HEK293 (cell line): ENCODE results near the gene LRRC8D.
"Not testable (repeated sequence)": the region's sequence is repeated elsewhere in the genome, so short reads cannot be mapped to it uniquely, and the experiment has no call there.

Experiments
- CTCF ChIA-PET: fragments of 350-600 bp; formaldehyde crosslinking; extraction: SDS; loops from one replicate; lab custom pipeline; 2021; ENCODE audit warnings: antibody characterized with exemption; lab: Yijun Ruan, JAX
- POLR2A ChIA-PET: fragments of 300-600 bp; formaldehyde crosslinking; extraction: SDS; loops from one replicate; lab custom pipeline; 2020; ENCODE audit warnings: antibody characterized with exemption, inconsistent platforms; lab: Yijun Ruan, JAX
- H3K27ac ChIP-seq: fragments of 200-500 bp; sonication (Bioruptor generic); 2 replicates; pipeline ENCODE4 v1.5.1; 2014; ENCODE audit warnings: low read depth, low read length, control low read depth, inconsistent platforms; ENCODE audit errors: extremely low read depth
- H3K36me3 ChIP-seq, 2 experiments: fragments of 200-500 bp in 1 of 2; sonication (Bioruptor generic) in 1 of 2; 1 replicate in 1 of 2; 2 replicates in 1 of 2; pipeline ENCODE4 v1.5.1; 2014 to 2017; ENCODE audit warnings: inconsistent platforms in 2 of 2, low read length in 2 of 2; ENCODE audit not compliant: control insufficient read depth in 2 of 2, insufficient read depth in 1 of 2
- H3K4me1 ChIP-seq: fragments of 200-500 bp; sonication (Bioruptor generic); 2 replicates; pipeline ENCODE4 v1.5.1; 2014; ENCODE audit warnings: mild to moderate bottlenecking, low read length, inconsistent platforms; ENCODE audit not compliant: control insufficient read depth, insufficient read depth
- H3K4me3 ChIP-seq: 2 replicates; pipeline ENCODE4 v1.5.1; 2011; ENCODE audit warnings: low read depth, mild to moderate bottlenecking, control low read depth, low read length, moderate library complexity
- H3K9me3 ChIP-seq: fragments of 200-500 bp; sonication (Bioruptor generic); 2 replicates; pipeline ENCODE4 v1.5.1; 2014; ENCODE audit warnings: low read depth, low read length, inconsistent platforms; ENCODE audit not compliant: control insufficient read depth, insufficient read depth
- BCL11A ChIP-seq: fragments of 450-650 bp; formaldehyde crosslinking; IDR thresholded peaks from 2 replicates; pipeline ENCODE4 v1.5.1; 2016; ENCODE audit warnings: low read depth, missing biosample characterization, missing genetic modification characterization
- CTCF ChIP-seq: fragments of 450-650 bp; formaldehyde crosslinking; IDR thresholded peaks from 2 replicates; pipeline ENCODE4 v1.5.1; 2016; ENCODE audit warnings: missing biosample characterization, missing genetic modification characterization
- FEZF1 ChIP-seq: fragments of 450-650 bp; formaldehyde crosslinking; IDR thresholded peaks from 2 replicates; pipeline ENCODE4 v1.5.1; 2016; ENCODE audit warnings: missing biosample characterization, missing genetic modification characterization
- GLI2 ChIP-seq: fragments of 450-650 bp; formaldehyde crosslinking; IDR thresholded peaks from 2 replicates; pipeline ENCODE4; 2017; ENCODE audit warnings: missing biosample characterization, missing genetic modification characterization, low read depth, borderline replicate concordance
- MYNN ChIP-seq: fragments of 450-650 bp; formaldehyde crosslinking; IDR thresholded peaks from 2 replicates; pipeline ENCODE4 v1.5.1; 2016; ENCODE audit warnings: missing biosample characterization, missing genetic modification characterization, borderline replicate concordance
- OSR2 ChIP-seq: fragments of 450-650 bp; formaldehyde crosslinking; IDR thresholded peaks from 2 replicates; pipeline ENCODE4 v1.5.1; 2016; ENCODE audit warnings: missing biosample characterization, missing genetic modification characterization
- ZBTB6 ChIP-seq: fragments of 450-650 bp; formaldehyde crosslinking; IDR thresholded peaks from 2 replicates; pipeline ENCODE4 v1.5.1; 2017; ENCODE audit warnings: missing biosample characterization, missing genetic modification characterization
- ZNF157 ChIP-seq: fragments of 450-650 bp; formaldehyde crosslinking; IDR thresholded peaks from 2 replicates; pipeline ENCODE4 v1.5.1; 2016; ENCODE audit warnings: missing biosample characterization, missing genetic modification characterization
- ZNF184 ChIP-seq: fragments of 450-650 bp; IDR thresholded peaks from 2 replicates; pipeline ENCODE4 v1.5.1; 2018; ENCODE audit warnings: missing biosample characterization, mild to moderate bottlenecking, missing genetic modification characterization
- ZNF2 ChIP-seq: fragments of 450-650 bp; formaldehyde crosslinking; IDR thresholded peaks from 2 replicates; pipeline ENCODE4 v1.5.1; 2016; ENCODE audit warnings: missing biosample characterization, missing genetic modification characterization
- ZNF223 ChIP-seq: fragments of 450-650 bp; formaldehyde crosslinking; IDR thresholded peaks from 2 replicates; pipeline ENCODE4 v1.5.1; 2016; ENCODE audit warnings: missing biosample characterization, missing genetic modification characterization
- ZNF248 ChIP-seq: fragments of 450-650 bp; formaldehyde crosslinking; IDR thresholded peaks from 2 replicates; pipeline ENCODE4 v1.5.1; 2017; ENCODE audit warnings: missing biosample characterization, missing genetic modification characterization
- ZNF292 ChIP-seq: fragments of 450-650 bp; formaldehyde crosslinking; IDR thresholded peaks from 2 replicates; pipeline ENCODE4 v1.5.1; 2016; ENCODE audit warnings: low read depth, missing biosample characterization, missing genetic modification characterization, borderline replicate concordance
- ZNF350 ChIP-seq: fragments of 450-650 bp; formaldehyde crosslinking; IDR thresholded peaks from 2 replicates; pipeline ENCODE4 v1.5.0; 2017; ENCODE audit warnings: missing biosample characterization, mild to moderate bottlenecking, missing genetic modification characterization
- ZNF362 ChIP-seq: fragments of 450-650 bp; formaldehyde crosslinking; IDR thresholded peaks from 2 replicates; pipeline ENCODE4 v1.5.1; 2016; ENCODE audit warnings: missing biosample characterization, missing genetic modification characterization
- ZNF48 ChIP-seq: fragments of 450-650 bp; formaldehyde crosslinking; IDR thresholded peaks from 2 replicates; pipeline ENCODE4 v1.5.1; 2016; ENCODE audit warnings: missing biosample characterization, missing genetic modification characterization
- ZNF549 ChIP-seq: fragments of 450-650 bp; IDR thresholded peaks from 2 replicates; pipeline ENCODE4 v1.5.1; 2018; ENCODE audit warnings: missing biosample characterization, missing genetic modification characterization, mild to moderate bottlenecking, inconsistent platforms, moderate library complexity
- ZNF654 ChIP-seq: fragments of 450-650 bp; formaldehyde crosslinking; IDR thresholded peaks from 2 replicates; pipeline ENCODE4 v1.5.1; 2016; ENCODE audit warnings: low read depth, missing biosample characterization, missing genetic modification characterization
- ZNF660 ChIP-seq: fragments of 450-650 bp; IDR thresholded peaks from 2 replicates; pipeline ENCODE4 v1.5.1; 2018; ENCODE audit warnings: missing biosample characterization, mild to moderate bottlenecking, missing genetic modification characterization
- ZNF707 ChIP-seq: fragments of 450-650 bp; formaldehyde crosslinking; IDR thresholded peaks from 2 replicates; pipeline ENCODE4 v1.5.1; 2016; ENCODE audit warnings: missing biosample characterization, missing genetic modification characterization
- ZNF747 ChIP-seq: fragments of 450-650 bp; formaldehyde crosslinking; IDR thresholded peaks from 2 replicates; pipeline ENCODE4 v1.5.1; 2016; ENCODE audit warnings: missing biosample characterization, missing genetic modification characterization
- ZNF792 ChIP-seq: fragments of 450-650 bp; formaldehyde crosslinking; IDR thresholded peaks from 2 replicates; pipeline ENCODE4 v1.5.1; 2016; ENCODE audit warnings: missing biosample characterization, missing genetic modification characterization
- ZSCAN23 ChIP-seq: fragments of 450-650 bp; formaldehyde crosslinking; IDR thresholded peaks from 2 replicates; pipeline ENCODE4 v1.5.1; 2016; ENCODE audit warnings: missing biosample characterization, missing genetic modification characterization

The LRRC8D gene

DNA sequence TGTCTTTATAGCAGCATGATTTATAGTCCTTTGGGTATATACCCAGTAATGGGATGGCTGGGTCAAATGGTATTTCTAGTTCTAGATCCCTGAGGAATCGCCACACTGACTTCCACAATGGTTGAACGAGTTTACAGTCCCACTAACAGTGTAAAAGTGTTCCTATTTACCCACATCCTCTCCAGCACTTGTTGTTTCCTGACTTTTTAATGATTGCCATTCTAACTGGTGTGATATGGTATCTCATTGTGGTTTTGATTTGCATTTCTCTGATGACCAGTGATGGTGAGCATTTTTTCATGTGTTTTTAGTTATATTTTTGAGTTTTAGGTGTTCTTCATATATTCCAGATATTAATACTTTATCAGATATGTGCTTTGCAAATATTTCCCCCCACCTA, 43.6 kb upstream of the LRRC8D start:
- H3K36me3 ChIP-seq, CTCF ChIA-PET, H3K9me3 ChIP-seq, H3K4me3 ChIP-seq, H3K4me1 ChIP-seq, H3K27ac ChIP-seq, POLR2A ChIA-PET: not testable (repeated sequence)
- TF ChIP-seq ZNF184: peak; percentile 96

DNA sequence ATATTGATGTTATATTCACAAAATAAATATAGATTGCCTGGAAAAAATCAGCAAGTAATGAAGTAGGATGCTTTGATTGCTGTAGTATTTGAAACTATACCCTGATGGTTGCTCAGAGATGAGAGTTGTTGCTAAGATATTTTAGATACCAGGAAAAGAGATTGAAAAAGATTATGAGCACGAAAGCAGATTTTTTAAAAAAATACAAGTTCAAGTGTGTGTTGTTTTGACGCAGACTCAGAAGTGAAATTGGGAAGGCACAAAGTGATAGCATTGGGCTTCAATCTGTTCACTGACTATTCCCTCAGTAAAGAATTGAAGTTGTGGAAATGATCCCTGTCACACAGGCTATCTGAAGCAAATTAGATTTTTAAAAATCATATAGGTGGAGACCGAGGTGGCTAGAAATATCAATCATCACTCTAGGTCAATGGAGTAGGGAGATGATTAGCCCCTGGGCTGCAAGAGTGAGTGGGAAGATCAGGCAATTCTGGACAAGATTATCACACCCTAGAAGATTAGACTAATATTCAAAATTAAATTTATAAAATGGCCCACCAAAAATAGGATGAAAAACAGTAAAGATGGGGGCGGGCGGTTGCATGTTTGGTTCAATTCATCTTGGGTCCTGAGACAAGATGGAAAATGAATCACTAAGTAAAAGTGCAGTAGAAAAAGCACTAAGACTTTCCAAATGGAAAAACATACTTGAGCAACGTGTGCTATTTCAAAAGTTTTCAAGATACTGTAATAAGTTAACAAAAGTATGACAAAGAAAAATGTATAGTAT, 41.5 kb upstream of the LRRC8D start:
- TF ChIP-seq MYNN (tag by site-specific recombination): no peak
- no peak for TF ChIP-seq ZNF707 (tag by site-specific recombination)
- TF ChIP-seq BCL11A (tag by site-specific recombination): no peak
- TF ChIP-seq ZNF48 (tag by site-specific recombination): no peak
- no peak for TF ChIP-seq ZNF549 (tag by site-specific recombination)
- no peak for TF ChIP-seq ZNF792 (tag by site-specific recombination)
- no peak for TF ChIP-seq OSR2 (tag by site-specific recombination)
- TF ChIP-seq ZNF2 (tag by site-specific recombination): no peak
- no peak for TF ChIP-seq ZNF747 (tag by site-specific recombination)
- TF ChIP-seq ZNF248 (tag by site-specific recombination): no peak
- TF ChIP-seq ZNF157 (tag by site-specific recombination): no peak
- TF ChIP-seq ZNF223 (tag by site-specific recombination): no peak
- TF ChIP-seq GLI2 (tag by site-specific recombination): no peak
- no peak for TF ChIP-seq ZNF292 (tag by site-specific recombination)
- no peak for TF ChIP-seq FEZF1 (tag by site-specific recombination)
- ChIA-PET CTCF (interaction anchor here (0.6 to 3.5 kb wide), 2 partner anchors 13 to 64 kb away, joined by 3 to 10 read pairs; no protein-coding TSS in a partner anchor), POLR2A (no interaction called here)
- Histone ChIP-seq H3K4me1 (no peaks in the 10 kb centered on the region), H3K9me3 (no peaks in the 10 kb centered on the region), H3K36me3 (no peaks in the 10 kb centered on the region), H3K27ac (no peak overlapping the region), H3K4me3 (no peak overlapping the region)

DNA sequence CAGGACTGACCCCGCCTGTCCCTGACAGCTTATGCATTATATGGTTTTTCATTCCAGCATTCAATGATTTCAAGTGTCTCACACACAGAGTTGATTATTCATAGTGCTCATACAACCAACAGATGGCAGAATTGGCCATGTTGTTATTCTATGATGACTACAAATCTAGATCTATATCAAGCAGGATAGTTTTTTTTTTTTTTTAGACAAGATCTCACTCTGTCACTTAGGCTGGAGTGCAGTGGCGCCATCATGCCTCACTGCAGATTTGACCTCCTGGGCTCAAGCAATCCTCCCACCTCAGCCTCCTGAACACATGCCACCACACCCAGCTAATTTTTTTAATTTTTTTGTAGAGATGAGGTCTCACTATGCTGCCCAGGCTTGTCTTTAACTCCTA, 40.1 kb upstream of the LRRC8D start:
- TF ChIP-seq ZSCAN23 (no peak), CTCF (tag by site-specific recombination) (peak; percentile 59), ZNF350 (no peak), ZBTB6 (tag by site-specific recombination) (no peak), ZNF362 (tag by site-specific recombination) (0 out of 2 replicates have a peak, but pooled peaks have one; percentile 35), ZNF654 (tag by site-specific recombination) (peak; percentile 82), ZNF660 (no peak), ZNF223 (tag by site-specific recombination) (no peak)
- Histone ChIP-seq H3K9me3 (no peaks in the 10 kb centered on the region), H3K36me3 (no peaks in the 10 kb centered on the region), H3K27ac (no peak overlapping the region), H3K4me1 (no peaks in the 10 kb centered on the region), H3K4me3 (no peak overlapping the region)
- ChIA-PET CTCF (interaction anchor here (0.6 to 3.5 kb wide), 21 partner anchors 11 to 1600 kb away, joined by 3 to 17 read pairs (median 4); no protein-coding TSS in a partner anchor), POLR2A (no interaction called here)
